Loucy (cell line): ENCODE data around the gene METAP1D.

Experiments used
- CTCF ChIP-seq: fragments of 200-600 bp; sonication (generic); conservative IDR thresholded peaks from 2 replicates; pipeline ENCODE4 v1.5.1; 2014; ENCODE audit warnings: mild to moderate bottlenecking, antibody characterized with exemption, low read length
- EZH2phosphoT487 ChIP-seq: fragments of 200-600 bp; IDR thresholded peaks from 2 replicates; pipeline ENCODE4 v1.6.1; 2018; ENCODE audit warnings: antibody characterized with exemption, mild to moderate bottlenecking, moderate library complexity, borderline replicate concordance

GRCh38 chr2:172109256-172109987 lies 109.7 kb downstream of the METAP1D start:
- TF ChIP-seq CTCF (no peak), EZH2phosphoT487 (no peak)
